Measurements from ENCODE around the gene TLCD2.

DNA sequence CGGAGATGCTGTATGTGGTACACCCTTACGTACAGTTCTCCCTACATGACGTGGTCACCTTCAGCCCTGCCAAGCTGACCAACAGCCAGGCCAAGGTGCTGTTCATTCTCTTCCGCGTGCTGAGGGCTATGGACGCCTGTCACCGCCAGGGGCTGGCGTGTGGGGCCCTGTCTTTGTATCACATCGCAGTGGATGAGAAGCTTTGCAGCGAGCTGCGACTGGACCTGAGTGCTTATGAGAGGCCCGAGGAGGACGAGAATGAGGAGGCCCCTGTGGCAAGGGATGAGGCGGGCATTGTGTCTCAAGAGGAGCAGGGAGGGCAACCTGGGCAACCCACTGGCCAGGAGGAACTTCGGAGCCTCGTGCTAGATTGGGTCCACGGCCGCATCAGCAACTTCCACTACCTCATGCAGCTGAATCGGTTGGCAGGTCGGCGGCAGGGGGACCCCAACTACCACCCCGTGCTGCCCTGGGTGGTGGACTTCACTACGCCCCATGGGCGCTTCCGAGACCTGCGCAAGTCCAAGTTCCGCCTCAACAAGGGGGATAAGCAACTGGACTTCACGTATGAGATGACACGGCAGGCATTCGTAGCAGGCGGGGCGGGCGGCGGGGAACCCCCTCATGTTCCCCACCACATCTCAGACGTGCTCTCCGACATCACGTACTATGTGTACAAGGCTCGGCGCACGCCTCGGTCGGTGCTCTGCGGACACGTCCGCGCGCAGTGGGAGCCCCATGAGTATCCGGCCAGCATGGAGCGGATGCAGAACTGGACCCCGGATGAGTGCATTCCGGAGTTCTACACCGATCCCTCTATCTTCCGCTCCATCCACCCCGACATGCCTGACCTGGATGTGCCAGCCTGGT is 15.7 kb upstream of the TLCD2 start:
- TF ChIP-seq GATA2 (IDR thresholded peaks at IDR 0.05; ENCODE audit: low read depth, low read length) (no peak), GATA3 (IDR thresholded peaks at IDR 0.05; ENCODE audit: low read depth, low read length) (no peak)
